Renal cortical epithelial cell (primary cell): ENCODE data around the gene ZNF730. TPM values are rescaled to one million over a fixed set of nuclear protein-coding genes. Genes with fewer than 3 reads are reported as not detected.

Experiments
- total RNA-seq: library from RNA; depleted of rRNA; stranded (reverse); fragments of >200 nt; gene quantifications from 2 replicates; pipeline ENCODE4 v1.2.3, GENCODE V29; 2014

ZNF730 gene
- total RNA-seq, 1 donor from 2014 or later: 1.1 TPM

Other genes with a start within 250 kb of the ZNF730 start
- gene ZNF728, start 113.8 kb upstream of the ZNF730 start, total RNA-seq: 0.40 TPM in 1 of 2 replicates, not detected in the other
- 5.8 and 9.0 TPM in 2 replicates for gene ZNF724, start 133.4 kb downstream of the ZNF730 start, total RNA-seq